ENCODE data around the gene LHB. TPM values are rescaled to one million over a fixed set of nuclear protein-coding genes. Genes with fewer than 3 reads are reported as not detected.

Gene LHB
- total and polyA plus RNA-seq, 2 donors (not counting 1 experiment from before 2014, with no cell fraction given): 1.1 to 4.7 TPM

- H3K27me3 ChIP-seq (replicated peaks in 1 of 4; ENCODE audit: control extremely low read depth in 1 of 4, control insufficient read depth in 3 of 4, insufficient read depth in 4 of 4, low read length in 3 of 4): no peaks in the 10 kb centered on the region
- Mint-ChIP-seq H3K4me3 (peak overlapping the region; percentile 26), H3K9me3 (ENCODE audit: insufficient read depth) (no peaks in the 10 kb centered on the region), H3K4me1 (peaks cover 39% of the 10 kb centered on the region), H3K27me3 (no peaks in the 10 kb centered on the region), H3K27ac (no peak overlapping the region)
- H3K4me3 ChIP-seq (ENCODE audit: control extremely low read depth in 1 of 5, extremely low read depth in 1 of 5, insufficient read depth in 1 of 5, low read depth in 2 of 5, low read length in 4 of 5): no peak overlapping the region
- no peak overlapping the region for H2AFZ ChIP-seq (ENCODE audit: insufficient read depth, low read depth, low read length, poor library complexity, severe bottlenecking)
- peak overlapping the region; percentile 1 for H3K4me2 ChIP-seq (replicated peaks; ENCODE audit: low read depth, low read length, poor library complexity, severe bottlenecking)
- ATAC-seq (ENCODE audit: low read depth): no peak
- no peaks in the 10 kb centered on the region for H3K9me3 ChIP-seq (ENCODE audit: control extremely low read depth in 1 of 3, control insufficient read depth in 2 of 3, insufficient read depth in 1 of 3, low read length in 2 of 3)
- DNase-seq: no peak
- H3K4me1 ChIP-seq (ENCODE audit: control insufficient read depth in 2 of 2, insufficient read depth in 2 of 2, low read length in 2 of 2): peaks cover 15 to 27% of the 10 kb centered on the region in 2 donors
- H4K20me1 ChIP-seq (ENCODE audit: control insufficient read depth, insufficient read depth, low read length, poor library complexity, severe bottlenecking): peaks cover 6% of the 10 kb centered on the region
- WGBS (ENCODE audit: insufficient coverage): 98% methylated on average over 18 of the region's 22 CpGs
- no peak overlapping the region for H3K9ac ChIP-seq (ENCODE audit: low read length)
- H3K27ac ChIP-seq (ENCODE audit: low read length in 2 of 2): no peak overlapping the region
- ChIA-PET CTCF (interaction anchor here (1.6 to 3.4 kb wide), 2 partner anchors 20 to 25 kb away, joined by 4 to 17 read pairs; no protein-coding TSS in a partner anchor), POLR2A (no interaction called here)
- H3K79me2 ChIP-seq (ENCODE audit: control insufficient read depth, insufficient read depth, low read length): peaks cover 48% of the 10 kb centered on the region
- intact Hi-C loops (cut with micrococcal nuclease): loop anchor here (10.0 kb wide), 1 partner anchor 124 kb away; the partner anchor contains the start of genes C19orf73, LIN7B and PPFIA3
- TF ChIP-seq CTCF (IDR thresholded peaks at IDR 0.05): no peak
- no peak for TF ChIP-seq EZH2 (IDR thresholded peaks at IDR 0.05; ENCODE audit: borderline replicate concordance, insufficient read depth, low read depth, low read length, poor library complexity, severe bottlenecking)
- H3K36me3 ChIP-seq (replicated peaks in 1 of 2; ENCODE audit: control extremely low read depth in 1 of 2, control insufficient read depth in 1 of 2, extremely low read depth in 1 of 2, insufficient read depth in 2 of 2, low read length in 1 of 2): peaks cover 0 to 7% of the 10 kb centered on the region in 2 experiments
These were observed 25.8 kb downstream of the LHB start for GRCh38 chr19:48991011-48991609.

- intact Hi-C loops (cut with micrococcal nuclease): loop anchor here (10.0 kb wide), 1 partner anchor 124 kb away; the partner anchor contains the start of genes C19orf73, LIN7B and PPFIA3
- Mint-ChIP-seq H3K9me3 (ENCODE audit: insufficient read depth) (no peaks in the 10 kb centered on the region), H3K4me1 (peaks cover 39% of the 10 kb centered on the region), H3K27ac (no peak overlapping the region), H3K4me3 (peak overlapping the region; percentile 39), H3K27me3 (no peaks in the 10 kb centered on the region)
- no peaks in the 10 kb centered on the region for H3K27me3 ChIP-seq (replicated peaks in 1 of 4; ENCODE audit: control extremely low read depth in 1 of 4, control insufficient read depth in 3 of 4, insufficient read depth in 4 of 4, low read length in 3 of 4)
- peaks cover 0 to 10% of the 10 kb centered on the region in 2 experiments for H3K36me3 ChIP-seq (replicated peaks in 1 of 2; ENCODE audit: control extremely low read depth in 1 of 2, control insufficient read depth in 1 of 2, extremely low read depth in 1 of 2, insufficient read depth in 2 of 2, low read length in 1 of 2)
- no peak overlapping the region for H3K4me2 ChIP-seq (replicated peaks; ENCODE audit: low read depth, low read length, poor library complexity, severe bottlenecking)
- POLR2A ChIA-PET: no interaction called here
- H4K20me1 ChIP-seq (ENCODE audit: control insufficient read depth, insufficient read depth, low read length, poor library complexity, severe bottlenecking): peaks cover 6% of the 10 kb centered on the region
- CTCF ChIA-PET: no interaction called here
- peaks cover 15 to 27% of the 10 kb centered on the region in 2 donors for H3K4me1 ChIP-seq (ENCODE audit: control insufficient read depth in 2 of 2, insufficient read depth in 2 of 2, low read length in 2 of 2)
- no peak for DNase-seq
- TF ChIP-seq EZH2 (IDR thresholded peaks at IDR 0.05; ENCODE audit: borderline replicate concordance, insufficient read depth, low read depth, low read length, poor library complexity, severe bottlenecking): no peak
- TF ChIP-seq CTCF (IDR thresholded peaks at IDR 0.05): no peak
- no peaks in the 10 kb centered on the region for H3K9me3 ChIP-seq (ENCODE audit: control extremely low read depth in 1 of 3, control insufficient read depth in 2 of 3, insufficient read depth in 1 of 3, low read length in 2 of 3)
- H3K9ac ChIP-seq (ENCODE audit: low read length): no peak overlapping the region
- WGBS (ENCODE audit: insufficient coverage): 94% methylated on average over 4 of the region's 4 CpGs
- no peak overlapping the region for H2AFZ ChIP-seq (ENCODE audit: insufficient read depth, low read depth, low read length, poor library complexity, severe bottlenecking)
- no peak for ATAC-seq (ENCODE audit: low read depth)
- H3K4me3 ChIP-seq (ENCODE audit: control extremely low read depth in 1 of 5, extremely low read depth in 1 of 5, insufficient read depth in 1 of 5, low read depth in 2 of 5, low read length in 4 of 5): no peak overlapping the region
- peaks cover 41% of the 10 kb centered on the region for H3K79me2 ChIP-seq (ENCODE audit: control insufficient read depth, insufficient read depth, low read length)
- H3K27ac ChIP-seq (ENCODE audit: low read length in 2 of 2): no peak overlapping the region
These were observed 26.5 kb downstream of the LHB start for GRCh38 chr19:48990400-48990799.

Measured in B cell (primary cell).